ENCODE results near the gene STBD1.
"Not testable (repeated sequence)": the region's sequence is repeated elsewhere in the genome, so short reads cannot be mapped to it uniquely, and the experiment has no call there.

STBD1 gene

DNA sequence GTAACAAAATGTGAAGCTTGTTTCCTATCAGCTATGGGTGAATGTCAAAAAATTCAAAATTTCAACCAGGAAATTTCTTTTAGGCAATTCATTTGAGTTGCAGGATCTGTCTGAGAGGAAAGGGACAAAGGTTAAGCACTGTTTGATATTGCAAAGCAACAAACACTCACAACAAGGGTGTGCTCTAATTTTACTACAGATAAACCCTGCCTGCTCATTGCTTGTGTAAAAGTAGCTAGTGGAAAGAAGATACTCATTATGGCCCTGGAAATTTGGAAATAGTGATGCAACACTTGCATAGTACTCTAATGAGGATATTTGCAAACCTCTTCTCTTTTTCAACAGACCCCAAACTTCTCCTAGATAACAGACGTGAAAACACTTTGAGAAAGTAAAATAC lies 27.9 kb upstream of the STBD1 start:
- no peaks in the 10 kb centered on the region for H3K36me3 ChIP-seq (ENCODE audit: control insufficient read depth, low read length)
- H3K79me2 ChIP-seq (ENCODE audit: control insufficient read depth, low read length) = no peaks in the 10 kb centered on the region
- H3K4me2 ChIP-seq (ENCODE audit: low read length) = no peak overlapping the region
- H3K27ac ChIP-seq (ENCODE audit: low read depth, low read length) = no peak overlapping the region
- H3K4me1 ChIP-seq (ENCODE audit: control insufficient read depth, low read length) = no peaks in the 10 kb centered on the region
- no peaks in the 10 kb centered on the region for H3K9me3 ChIP-seq (ENCODE audit: control insufficient read depth, insufficient read depth, low read length)
- H4K20me1 ChIP-seq (ENCODE audit: control insufficient read depth, insufficient read depth, low read depth, low read length) = no peaks in the 10 kb centered on the region
- H3K4me3 ChIP-seq (ENCODE audit: low read length) = no peak overlapping the region
- TF ChIP-seq, protein P1, sequence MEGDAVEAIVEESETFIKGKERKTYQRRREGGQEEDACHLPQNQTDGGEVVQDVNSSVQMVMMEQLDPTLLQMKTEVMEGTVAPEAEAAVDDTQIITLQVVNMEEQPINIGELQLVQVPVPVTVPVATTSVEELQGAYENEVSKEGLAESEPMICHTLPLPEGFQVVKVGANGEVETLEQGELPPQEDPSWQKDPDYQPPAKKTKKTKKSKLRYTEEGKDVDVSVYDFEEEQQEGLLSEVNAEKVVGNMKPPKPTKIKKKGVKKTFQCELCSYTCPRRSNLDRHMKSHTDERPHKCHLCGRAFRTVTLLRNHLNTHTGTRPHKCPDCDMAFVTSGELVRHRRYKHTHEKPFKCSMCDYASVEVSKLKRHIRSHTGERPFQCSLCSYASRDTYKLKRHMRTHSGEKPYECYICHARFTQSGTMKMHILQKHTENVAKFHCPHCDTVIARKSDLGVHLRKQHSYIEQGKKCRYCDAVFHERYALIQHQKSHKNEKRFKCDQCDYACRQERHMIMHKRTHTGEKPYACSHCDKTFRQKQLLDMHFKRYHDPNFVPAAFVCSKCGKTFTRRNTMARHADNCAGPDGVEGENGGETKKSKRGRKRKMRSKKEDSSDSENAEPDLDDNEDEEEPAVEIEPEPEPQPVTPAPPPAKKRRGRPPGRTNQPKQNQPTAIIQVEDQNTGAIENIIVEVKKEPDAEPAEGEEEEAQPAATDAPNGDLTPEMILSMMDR (IDR thresholded peaks at IDR 0.05; ENCODE audit: low read depth, low read length, poor library complexity, severe bottlenecking) = no peak
- no peak for TF ChIP-seq EZH2phosphoT487 (IDR thresholded peaks at IDR 0.05; ENCODE audit: borderline replicate concordance, low read length)
- no peaks in the 10 kb centered on the region for H3K9me2 ChIP-seq (replicated peaks; ENCODE audit: control insufficient read depth, low read length)
- H3K27me3 ChIP-seq (ENCODE audit: control insufficient read depth, low read length) = no peaks in the 10 kb centered on the region
- H3F3A ChIP-seq (ENCODE audit: control insufficient read depth, insufficient read depth) = no peaks in the 10 kb centered on the region

- Histone ChIP-seq H3K79me2 (ENCODE audit: control insufficient read depth, low read length) (no peaks in the 10 kb centered on the region), H3F3A (ENCODE audit: control insufficient read depth, insufficient read depth) (no peaks in the 10 kb centered on the region), H4K20me1 (ENCODE audit: control insufficient read depth, insufficient read depth, low read depth, low read length) (no peaks in the 10 kb centered on the region), H3K4me3 (ENCODE audit: low read length) (no peak overlapping the region), H3K9me3 (ENCODE audit: control insufficient read depth, insufficient read depth, low read length) (no peaks in the 10 kb centered on the region), H3K36me3 (ENCODE audit: control insufficient read depth, low read length) (no peaks in the 10 kb centered on the region), H3K9me2 (replicated peaks; ENCODE audit: control insufficient read depth, low read length) (no peaks in the 10 kb centered on the region), H3K4me1 (ENCODE audit: control insufficient read depth, low read length) (no peaks in the 10 kb centered on the region), H3K27ac (ENCODE audit: low read depth, low read length) (no peak overlapping the region), H3K4me2 (ENCODE audit: low read length) (no peak overlapping the region), H3K27me3 (ENCODE audit: control insufficient read depth, low read length) (no peaks in the 10 kb centered on the region)
- no peak for TF ChIP-seq EZH2phosphoT487 (IDR thresholded peaks at IDR 0.05; ENCODE audit: borderline replicate concordance, low read length)
- TF ChIP-seq, protein P1 (IDR thresholded peaks at IDR 0.05; ENCODE audit: low read depth, low read length, poor library complexity, severe bottlenecking) = no peak
Measured at GRCh38 chr4:76279462-76279861, 27.1 kb upstream of the STBD1 start.

DNA sequence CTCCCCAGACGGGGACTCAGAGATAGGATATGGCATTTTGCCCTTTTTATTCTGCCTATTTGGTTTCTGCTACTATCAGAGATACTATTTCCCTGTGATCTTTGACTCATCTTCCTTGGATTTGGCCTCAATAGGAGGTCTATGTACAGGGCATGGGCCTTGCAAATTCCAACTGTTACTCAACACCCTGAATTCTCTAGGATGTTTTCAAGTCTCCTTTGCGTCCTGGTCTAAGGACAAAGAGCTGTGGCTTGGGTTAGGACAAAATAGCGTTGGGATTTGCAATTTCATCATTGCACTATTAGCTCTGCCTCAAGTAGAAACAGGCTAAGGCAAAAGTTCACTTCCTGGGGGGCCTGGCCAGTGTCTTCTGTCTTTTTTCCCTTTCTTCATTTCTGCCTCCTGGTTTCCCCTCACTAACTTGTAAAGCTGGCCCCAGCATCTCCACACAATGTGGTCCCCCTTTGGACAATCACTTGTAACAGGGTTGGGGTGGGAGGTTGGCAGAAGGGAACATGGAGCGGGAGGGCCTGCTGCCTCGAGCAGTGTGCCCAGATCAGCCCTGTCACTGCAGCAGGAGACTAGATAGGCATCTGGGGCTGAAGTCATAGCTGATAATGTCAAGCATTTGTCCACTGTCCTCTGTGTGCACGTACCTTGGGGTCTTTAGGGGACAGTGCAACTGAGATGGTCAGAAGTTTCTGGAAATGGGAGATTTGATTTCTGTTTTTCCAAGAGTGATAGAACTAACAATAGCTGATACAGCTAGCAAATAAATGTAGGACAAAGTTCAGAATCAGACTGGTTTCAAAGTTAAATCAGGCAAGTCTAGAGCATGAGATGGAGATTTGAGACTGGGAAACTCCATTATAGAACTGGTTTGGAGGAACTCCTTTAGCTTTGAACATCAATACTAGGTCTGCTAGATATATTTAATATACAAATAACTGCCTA lies 25.8 kb upstream of the STBD1 start:
- no peak overlapping the region for H3K4me2 ChIP-seq (ENCODE audit: low read length)
- H3K4me1 ChIP-seq (ENCODE audit: control insufficient read depth, low read length) = no peaks in the 10 kb centered on the region
- no peaks in the 10 kb centered on the region for H3F3A ChIP-seq (ENCODE audit: control insufficient read depth, insufficient read depth)
- H3K9me3 ChIP-seq (ENCODE audit: control insufficient read depth, insufficient read depth, low read length) = no peaks in the 10 kb centered on the region
- no peaks in the 10 kb centered on the region for H3K36me3 ChIP-seq (ENCODE audit: control insufficient read depth, low read length)
- TF ChIP-seq, protein P1 (IDR thresholded peaks at IDR 0.05; ENCODE audit: low read depth, low read length, poor library complexity, severe bottlenecking) = no peak
- no peak for TF ChIP-seq EZH2phosphoT487 (IDR thresholded peaks at IDR 0.05; ENCODE audit: borderline replicate concordance, low read length)
- no peaks in the 10 kb centered on the region for H4K20me1 ChIP-seq (ENCODE audit: control insufficient read depth, insufficient read depth, low read depth, low read length)
- no peak overlapping the region for H3K4me3 ChIP-seq (ENCODE audit: low read length)
- no peaks in the 10 kb centered on the region for H3K27me3 ChIP-seq (ENCODE audit: control insufficient read depth, low read length)
- no peak overlapping the region for H3K27ac ChIP-seq (ENCODE audit: low read depth, low read length)
- H3K9me2 ChIP-seq (replicated peaks; ENCODE audit: control insufficient read depth, low read length) = no peaks in the 10 kb centered on the region
- H3K79me2 ChIP-seq (ENCODE audit: control insufficient read depth, low read length) = no peaks in the 10 kb centered on the region

GRCh38 chr4:76281594-76281993 lies 24.9 kb upstream of the STBD1 start:
- H3K9me3 ChIP-seq (ENCODE audit: control insufficient read depth, insufficient read depth, low read length); H4K20me1 ChIP-seq (ENCODE audit: control insufficient read depth, insufficient read depth, low read depth, low read length); H3K36me3 ChIP-seq (ENCODE audit: control insufficient read depth, low read length); H3K4me1 ChIP-seq (ENCODE audit: control insufficient read depth, low read length); H3K27me3 ChIP-seq (ENCODE audit: control insufficient read depth, low read length); H3F3A ChIP-seq (ENCODE audit: control insufficient read depth, insufficient read depth); H3K9me2 ChIP-seq (replicated peaks; ENCODE audit: control insufficient read depth, low read length); H3K4me2 ChIP-seq (ENCODE audit: low read length); H3K79me2 ChIP-seq (ENCODE audit: control insufficient read depth, low read length); H3K4me3 ChIP-seq (ENCODE audit: low read length); H3K27ac ChIP-seq (ENCODE audit: low read depth, low read length): not testable (repeated sequence)

All from DOHH2 (cell line).